ENCODE data around the gene CD58.
"Not testable (repeated sequence)": the region's sequence is repeated elsewhere in the genome, so short reads cannot be mapped to it uniquely, and the experiment has no call there.

DNA sequence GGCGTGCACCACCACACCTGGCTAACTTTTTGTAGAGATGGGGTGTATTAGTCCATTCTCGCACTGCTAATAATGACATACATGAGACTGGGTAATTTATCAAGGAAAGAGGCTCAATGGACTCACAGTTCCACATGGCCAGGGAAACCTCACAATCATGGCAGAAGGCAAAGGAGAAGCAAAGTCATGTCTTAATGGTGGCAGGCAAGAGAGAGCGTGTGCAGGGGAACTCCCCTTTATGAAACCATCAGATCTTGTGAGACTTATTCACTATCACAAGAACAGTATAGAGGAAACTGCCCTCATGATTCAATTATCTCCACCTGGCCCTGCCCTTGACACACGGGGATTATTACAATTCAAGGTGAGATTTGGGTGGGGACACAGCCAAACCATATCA lies 8.4 kb downstream of the CD58 start:
- TF ChIP-seq, protein P1, sequence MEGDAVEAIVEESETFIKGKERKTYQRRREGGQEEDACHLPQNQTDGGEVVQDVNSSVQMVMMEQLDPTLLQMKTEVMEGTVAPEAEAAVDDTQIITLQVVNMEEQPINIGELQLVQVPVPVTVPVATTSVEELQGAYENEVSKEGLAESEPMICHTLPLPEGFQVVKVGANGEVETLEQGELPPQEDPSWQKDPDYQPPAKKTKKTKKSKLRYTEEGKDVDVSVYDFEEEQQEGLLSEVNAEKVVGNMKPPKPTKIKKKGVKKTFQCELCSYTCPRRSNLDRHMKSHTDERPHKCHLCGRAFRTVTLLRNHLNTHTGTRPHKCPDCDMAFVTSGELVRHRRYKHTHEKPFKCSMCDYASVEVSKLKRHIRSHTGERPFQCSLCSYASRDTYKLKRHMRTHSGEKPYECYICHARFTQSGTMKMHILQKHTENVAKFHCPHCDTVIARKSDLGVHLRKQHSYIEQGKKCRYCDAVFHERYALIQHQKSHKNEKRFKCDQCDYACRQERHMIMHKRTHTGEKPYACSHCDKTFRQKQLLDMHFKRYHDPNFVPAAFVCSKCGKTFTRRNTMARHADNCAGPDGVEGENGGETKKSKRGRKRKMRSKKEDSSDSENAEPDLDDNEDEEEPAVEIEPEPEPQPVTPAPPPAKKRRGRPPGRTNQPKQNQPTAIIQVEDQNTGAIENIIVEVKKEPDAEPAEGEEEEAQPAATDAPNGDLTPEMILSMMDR (IDR thresholded peaks at IDR 0.05): not testable (repeated sequence)
- TF ChIP-seq, protein P2, sequence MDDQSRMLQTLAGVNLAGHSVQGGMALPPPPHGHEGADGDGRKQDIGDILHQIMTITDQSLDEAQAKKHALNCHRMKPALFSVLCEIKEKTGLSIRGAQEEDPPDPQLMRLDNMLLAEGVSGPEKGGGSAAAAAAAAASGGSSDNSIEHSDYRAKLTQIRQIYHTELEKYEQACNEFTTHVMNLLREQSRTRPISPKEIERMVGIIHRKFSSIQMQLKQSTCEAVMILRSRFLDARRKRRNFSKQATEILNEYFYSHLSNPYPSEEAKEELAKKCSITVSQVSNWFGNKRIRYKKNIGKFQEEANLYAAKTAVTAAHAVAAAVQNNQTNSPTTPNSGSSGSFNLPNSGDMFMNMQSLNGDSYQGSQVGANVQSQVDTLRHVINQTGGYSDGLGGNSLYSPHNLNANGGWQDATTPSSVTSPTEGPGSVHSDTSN (IDR thresholded peaks at IDR 0.05): not testable (repeated sequence)
- not testable (repeated sequence) for TF ChIP-seq MXI1 (IDR thresholded peaks at IDR 0.05; ENCODE audit: low read depth, low read length); ELF1 (IDR thresholded peaks at IDR 0.05); JUND (IDR thresholded peaks at IDR 0.05); TAF1 (IDR thresholded peaks at IDR 0.05; ENCODE audit: borderline replicate concordance, low read depth, low read length); YY1 (IDR thresholded peaks at IDR 0.05; ENCODE audit: low read depth); EZH2phosphoT487 (IDR thresholded peaks at IDR 0.05; ENCODE audit: borderline replicate concordance, low read depth); EP300 (IDR thresholded peaks at IDR 0.05; ENCODE audit: borderline replicate concordance in 1 of 2, low read depth in 1 of 2, low read length in 1 of 2)
- TF ChIP-seq, protein P3, sequence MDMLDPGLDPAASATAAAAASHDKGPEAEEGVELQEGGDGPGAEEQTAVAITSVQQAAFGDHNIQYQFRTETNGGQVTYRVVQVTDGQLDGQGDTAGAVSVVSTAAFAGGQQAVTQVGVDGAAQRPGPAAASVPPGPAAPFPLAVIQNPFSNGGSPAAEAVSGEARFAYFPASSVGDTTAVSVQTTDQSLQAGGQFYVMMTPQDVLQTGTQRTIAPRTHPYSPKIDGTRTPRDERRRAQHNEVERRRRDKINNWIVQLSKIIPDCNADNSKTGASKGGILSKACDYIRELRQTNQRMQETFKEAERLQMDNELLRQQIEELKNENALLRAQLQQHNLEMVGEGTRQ (IDR thresholded peaks at IDR 0.05; ENCODE audit: borderline replicate concordance, low read depth, low read length): not testable (repeated sequence)
- TF ChIP-seq, protein P4, sequence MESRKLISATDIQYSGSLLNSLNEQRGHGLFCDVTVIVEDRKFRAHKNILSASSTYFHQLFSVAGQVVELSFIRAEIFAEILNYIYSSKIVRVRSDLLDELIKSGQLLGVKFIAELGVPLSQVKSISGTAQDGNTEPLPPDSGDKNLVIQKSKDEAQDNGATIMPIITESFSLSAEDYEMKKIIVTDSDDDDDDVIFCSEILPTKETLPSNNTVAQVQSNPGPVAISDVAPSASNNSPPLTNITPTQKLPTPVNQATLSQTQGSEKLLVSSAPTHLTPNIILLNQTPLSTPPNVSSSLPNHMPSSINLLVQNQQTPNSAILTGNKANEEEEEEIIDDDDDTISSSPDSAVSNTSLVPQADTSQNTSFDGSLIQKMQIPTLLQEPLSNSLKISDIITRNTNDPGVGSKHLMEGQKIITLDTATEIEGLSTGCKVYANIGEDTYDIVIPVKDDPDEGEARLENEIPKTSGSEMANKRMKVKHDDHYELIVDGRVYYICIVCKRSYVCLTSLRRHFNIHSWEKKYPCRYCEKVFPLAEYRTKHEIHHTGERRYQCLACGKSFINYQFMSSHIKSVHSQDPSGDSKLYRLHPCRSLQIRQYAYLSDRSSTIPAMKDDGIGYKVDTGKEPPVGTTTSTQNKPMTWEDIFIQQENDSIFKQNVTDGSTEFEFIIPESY (IDR thresholded peaks at IDR 0.05; ENCODE audit: borderline replicate concordance, low read depth): not testable (repeated sequence)
- TF ChIP-seq, protein P5, sequence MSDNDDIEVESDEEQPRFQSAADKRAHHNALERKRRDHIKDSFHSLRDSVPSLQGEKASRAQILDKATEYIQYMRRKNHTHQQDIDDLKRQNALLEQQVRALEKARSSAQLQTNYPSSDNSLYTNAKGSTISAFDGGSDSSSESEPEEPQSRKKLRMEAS (IDR thresholded peaks at IDR 0.05; ENCODE audit: low read depth): not testable (repeated sequence)
